Measurements from ENCODE around the gene NKD2. TPM values are rescaled to one million over a fixed set of nuclear protein-coding genes. Genes with fewer than 3 reads are reported as not detected.
A peak's percentile ranks its signal among the peaks of the same experiment; 100 is the strongest.

NKD2 gene
- total and polyA plus RNA-seq, 9 of the 15 experiments (the other 6 are each of a cell fraction or from before 2014, with no cell fraction given) = 0.09 to 0.64 (median 0.27) TPM; not detected in 5

- Histone ChIP-seq H4K20me1 (replicated peaks; ENCODE audit: control insufficient read depth, insufficient read depth, low read length) (peaks cover 6% of the 10 kb centered on the region), H3K27ac (ENCODE audit: extremely low read depth, low read depth, low read length) (no peak overlapping the region), H3K4me2 (ENCODE audit: insufficient read depth, low read length) (no peak overlapping the region), H3K4me3 (no peak overlapping the region), H3K9ac (ENCODE audit: insufficient read depth in 1 of 2, low read depth in 2 of 2, low read length in 2 of 2) (no peak overlapping the region), H3K79me2 (ENCODE audit: control insufficient read depth, insufficient read depth, low read length) (no peaks in the 10 kb centered on the region), H3K9me1 (ENCODE audit: control insufficient read depth, insufficient read depth, low read length) (no peaks in the 10 kb centered on the region), H3K9me3 (replicated peaks; ENCODE audit: control insufficient read depth, insufficient read depth, low read depth, low read length) (no peaks in the 10 kb centered on the region), H3K4me1 (replicated peaks in 1 of 2; ENCODE audit: control insufficient read depth in 2 of 2, insufficient read depth in 2 of 2, low read length in 2 of 2) (peaks cover 0 to 41% of the 10 kb centered on the region in 2 experiments; a peak in 2 of 5 replicates), H3K36me3 (ENCODE audit: control insufficient read depth, insufficient read depth, low read length) (no peaks in the 10 kb centered on the region), H3K27me3 (ENCODE audit: control insufficient read depth in 2 of 2, insufficient read depth in 2 of 2, low read length in 2 of 2) (peaks cover 0 to 32% of the 10 kb centered on the region in 2 experiments; a peak in 2 of 5 replicates), H2AFZ (ENCODE audit: low read depth, low read length) (no peak overlapping the region)
- 38% methylated on average over 34 of the region's 40 CpGs for WGBS (ENCODE audit: insufficient coverage, low coverage, missing lambda C conversion rate)
- intact Hi-C loops (cut with micrococcal nuclease) (no loop called here), in situ Hi-C loops (cut with MboI) (no loop called here)
- FAIRE-seq = no peak
- DNase-seq (ENCODE audit: extremely low read depth in 1 of 4, low spot score in 3 of 4) = no peak
- no TSS peak for BruUV-seq (replicated peaks)
- ATAC-seq = no peak
- CTCF ChIA-PET (ENCODE audit: low intra/inter-chr PET ratio) = no interaction called here
- no peak for TF ChIP-seq ZNF277 (CRISPR knock-in tag; IDR thresholded peaks at IDR 0.05; ENCODE audit: borderline replicate concordance)
- TF ChIP-seq ZBTB33 (CRISPR knock-in tag; IDR thresholded peaks at IDR 0.05) = peak; percentile 66
- POLR2A ChIA-PET = interaction anchor here (0.6 kb wide), 1 partner anchor 42 kb away, joined by 4 read pairs; no protein-coding TSS in a partner anchor
Observed at GRCh38 chr5:1074816-1075554, 66.4 kb downstream of the NKD2 start.

Data from K562 (cell line).